ENCODE data around the gene NRIP3. TPM values are rescaled to one million over a fixed set of nuclear protein-coding genes. Genes with fewer than 3 reads are reported as not detected.

Gene NRIP3
- 6.8 and 12.7 TPM in 2 replicates for total RNA-seq

GRCh38 chr11:9003573-9004182 lies at the start of gene NRIP3:
NRIP3 (minus strand) TSS chr11:9004001; CDS start chr11:9003935, 66 bp downstream.

DNA sequence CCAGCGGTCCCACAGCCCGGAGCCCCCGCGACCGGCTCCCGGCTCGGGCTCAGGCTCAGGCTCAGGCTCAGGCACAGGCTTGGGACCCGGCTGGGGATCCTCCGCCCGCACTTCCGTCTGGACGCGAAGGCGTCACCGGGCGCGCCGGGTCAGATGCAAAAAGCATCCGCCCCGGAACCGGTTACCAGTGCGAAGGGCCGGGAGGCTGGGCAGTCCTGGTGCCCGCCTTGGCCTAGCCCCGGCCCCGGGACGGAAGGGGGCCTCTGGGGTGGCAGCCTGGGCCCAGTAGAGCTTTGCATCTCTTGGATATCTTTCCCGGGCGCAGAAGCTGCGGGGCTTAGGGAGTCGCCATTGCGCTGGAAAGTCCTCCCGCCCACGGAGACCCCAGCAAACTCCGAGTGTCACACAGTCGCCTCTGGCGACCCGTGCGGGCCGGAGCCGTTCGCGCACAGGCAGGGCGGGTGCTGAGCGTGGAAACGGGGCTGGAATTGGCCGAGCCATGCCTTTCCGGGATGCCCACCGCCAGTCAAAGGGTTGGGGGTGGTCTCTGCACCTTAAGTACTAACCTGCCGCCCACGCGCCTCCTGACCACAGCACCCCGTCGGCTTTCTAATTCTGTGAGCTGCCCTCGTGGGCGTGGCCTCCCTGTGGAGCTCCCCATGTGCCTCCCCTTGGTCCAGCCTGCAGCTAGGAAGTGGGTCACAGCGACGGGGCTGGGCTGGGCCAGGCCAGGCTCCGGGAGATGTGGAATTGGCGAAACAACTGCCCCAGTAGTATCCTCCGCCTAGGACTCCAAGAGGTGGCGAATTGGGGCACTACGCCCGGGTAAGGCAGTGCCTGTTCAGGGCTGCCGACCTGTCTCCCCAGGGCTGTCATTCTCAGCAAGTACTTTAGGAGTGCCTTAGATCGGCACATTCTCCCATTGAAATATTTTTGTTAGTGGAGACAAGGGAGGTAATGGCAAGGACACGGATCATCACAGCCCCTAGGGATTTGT lies 39.2 kb downstream of the NRIP3 start, which contains the start of gene TMEM9B:
Gene TMEM9B, minus strand, starts transcription at position 119 of the 997 bp plus-strand sequence. CDS start 129 bp downstream, outside the sequence.

GRCh38 chr11:8942518-8943066 lies 61.2 kb downstream of the NRIP3 start, which contains the start of gene ASCL3:
ASCL3 (minus strand) TSS chr11:8943016; CDS start chr11:8938161, 4,855 bp downstream.

DNA sequence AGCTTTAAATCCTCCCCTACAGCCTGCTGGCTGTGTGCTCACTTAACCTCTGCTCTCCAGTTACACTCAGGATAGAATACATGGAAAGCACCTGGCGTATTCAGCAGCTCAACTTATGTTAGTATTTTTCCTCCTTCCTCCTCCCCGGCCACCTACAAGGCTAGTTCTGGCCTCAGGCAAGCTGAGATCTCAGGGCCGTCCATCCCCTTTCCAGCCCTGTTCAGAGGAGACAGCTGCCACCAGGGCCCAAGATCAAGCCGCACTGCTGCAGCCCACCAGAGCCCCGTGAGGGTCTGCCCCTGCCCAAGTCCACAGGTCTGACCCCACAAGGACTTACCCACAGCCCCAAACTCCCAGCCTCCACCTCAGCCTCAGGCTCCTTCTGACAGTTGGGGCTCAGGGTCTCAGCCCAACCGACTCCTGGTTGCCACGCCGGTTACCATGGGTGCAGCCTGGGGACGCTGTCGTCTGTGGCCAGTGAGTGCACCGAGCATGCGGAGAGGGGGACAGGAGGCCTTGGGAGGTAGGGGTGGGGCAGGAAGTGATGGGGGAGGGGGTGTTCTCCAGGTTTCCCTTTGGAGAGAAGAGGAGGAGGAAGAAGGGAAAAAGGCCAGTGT lies 71.1 kb downstream of the NRIP3 start, which contains the start of gene C11orf16:
Gene C11orf16, minus strand, starts transcription at position 384 of the 617 bp plus-strand sequence. CDS start 639 bp downstream, outside the sequence.

Other genes with a start within 250 kb of the NRIP3 start
- 26.9 and 27.7 TPM in 2 replicates for gene AKIP1, start 92.8 kb downstream of the NRIP3 start, total RNA-seq
- gene C11orf16, start 71.1 kb downstream of the NRIP3 start, total RNA-seq: not detected in 2 replicates
- gene ASCL3, start 61.0 kb downstream of the NRIP3 start, total RNA-seq: not detected in 2 replicates
- 44.3 and 49.7 TPM in 2 replicates for gene TMEM9B, start 39.6 kb downstream of the NRIP3 start, total RNA-seq
- gene SCUBE2, start 87.6 kb upstream of the NRIP3 start, total RNA-seq: 1.3 and 2.0 TPM in 2 replicates

Measured in smooth muscle cell of the pulmonary artery (primary cell).